ENCODE measurements around the gene CAB39L.

Gene CAB39L

DNA sequence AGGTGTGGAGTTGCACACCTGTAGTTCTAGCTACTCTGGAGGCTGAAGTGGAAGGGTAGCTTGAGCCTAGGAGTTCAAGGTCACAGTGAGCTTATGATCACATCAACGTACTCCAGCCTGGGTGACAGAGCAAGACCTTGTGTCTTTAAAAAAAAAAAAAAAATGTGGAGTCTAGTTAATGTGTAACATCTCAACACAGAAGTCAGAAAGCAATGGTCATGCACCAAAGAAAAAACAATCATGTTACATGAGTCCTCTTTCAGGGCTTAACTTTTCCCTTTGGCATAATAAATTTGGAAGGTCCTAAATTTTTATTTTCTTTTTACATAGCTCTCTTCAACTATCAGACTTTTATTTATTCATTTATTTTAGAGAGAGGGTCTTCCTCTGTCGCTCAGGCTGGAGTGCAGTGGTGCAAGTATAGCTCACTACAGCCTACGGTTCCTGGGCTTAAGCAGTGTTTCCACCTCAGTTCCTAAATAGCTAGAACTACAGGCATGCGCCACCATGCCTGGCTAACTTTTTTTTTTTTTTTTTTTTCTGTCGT, 22.5 kb upstream of the CAB39L start:
- Histone ChIP-seq H3K36me3 (ENCODE audit: low read depth) (peaks cover 34% of the 10 kb centered on the region), H3K4me3 (ENCODE audit: severe bottlenecking) (no peak overlapping the region), H3K27ac (ENCODE audit: poor library complexity, severe bottlenecking) (no peak overlapping the region), H3K27me3 (ENCODE audit: insufficient read depth, poor library complexity, severe bottlenecking) (no peaks in the 10 kb centered on the region), H3K9me3 (ENCODE audit: severe bottlenecking) (peaks cover 4% of the 10 kb centered on the region), H3K4me1 (ENCODE audit: insufficient read depth, poor library complexity, severe bottlenecking) (no peaks in the 10 kb centered on the region)
- ATAC-seq (ENCODE audit: low read depth): no peak
- TF ChIP-seq CTCF (IDR thresholded peaks at IDR 0.05; ENCODE audit: poor library complexity, severe bottlenecking): no peak
- DNase-seq (ENCODE audit: low spot score): no peak

DNA sequence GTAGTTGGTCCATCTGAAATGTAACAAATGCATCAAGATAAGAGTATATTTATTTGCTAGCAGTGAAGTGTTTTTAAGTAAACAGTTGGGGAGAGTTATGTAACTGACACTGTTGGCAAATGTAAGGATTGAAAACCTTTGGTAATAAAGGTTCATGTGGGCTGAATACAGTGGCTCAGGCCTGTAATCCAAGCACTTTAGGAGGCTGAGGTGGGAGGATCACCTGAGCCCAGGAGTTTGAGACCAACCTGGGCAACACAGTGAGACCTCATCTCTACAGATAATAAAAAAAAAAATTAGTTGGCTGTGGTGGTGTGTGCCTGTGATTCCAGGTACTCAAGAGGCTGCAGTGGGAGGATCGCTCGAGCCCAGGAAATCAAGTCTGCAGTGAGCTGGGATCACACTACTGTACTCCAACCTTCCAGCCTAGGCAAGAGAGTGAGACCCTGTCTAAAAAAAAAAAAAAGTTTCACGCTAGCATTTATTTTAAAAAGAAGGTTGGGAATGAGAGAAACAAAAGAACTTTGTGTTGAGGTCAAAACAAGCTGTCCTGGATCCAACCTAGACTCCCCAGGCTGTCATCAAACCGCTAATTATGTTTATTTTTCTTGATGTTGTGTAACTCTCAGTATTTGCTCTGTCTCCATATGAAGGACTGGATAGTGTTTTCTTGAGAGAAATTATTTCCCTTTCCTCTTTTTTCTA, 20.9 kb upstream of the CAB39L start:
- Histone ChIP-seq H3K4me1 (ENCODE audit: insufficient read depth, poor library complexity, severe bottlenecking) (no peaks in the 10 kb centered on the region), H3K9me3 (ENCODE audit: severe bottlenecking) (peaks cover 4% of the 10 kb centered on the region), H3K27ac (ENCODE audit: poor library complexity, severe bottlenecking) (no peak overlapping the region), H3K27me3 (ENCODE audit: insufficient read depth, poor library complexity, severe bottlenecking) (no peaks in the 10 kb centered on the region), H3K36me3 (ENCODE audit: low read depth) (peaks cover 41% of the 10 kb centered on the region), H3K4me3 (ENCODE audit: severe bottlenecking) (no peak overlapping the region)
- no peak for ATAC-seq (ENCODE audit: low read depth)
- TF ChIP-seq CTCF (IDR thresholded peaks at IDR 0.05; ENCODE audit: poor library complexity, severe bottlenecking): no peak
- DNase-seq (ENCODE audit: low spot score): no peak

DNA sequence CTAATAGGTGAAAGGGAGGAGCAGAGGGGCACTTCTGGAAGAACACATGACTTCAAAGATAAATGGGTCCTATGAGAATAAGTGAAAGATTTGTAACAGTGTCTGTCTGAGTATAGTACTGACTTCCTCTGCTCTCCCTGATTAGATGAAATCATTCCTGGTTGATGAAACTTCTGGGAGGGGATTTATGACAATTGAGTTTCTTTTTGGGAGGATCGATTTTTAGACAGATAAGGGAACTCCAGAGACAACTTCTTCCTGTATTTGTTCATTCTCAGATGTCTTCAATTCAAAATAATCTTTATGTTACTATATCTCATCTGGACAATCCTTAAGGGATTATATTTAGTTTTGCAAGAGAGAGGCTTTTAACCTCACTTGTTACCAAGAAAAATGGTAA, 20.2 kb upstream of the CAB39L start:
- Histone ChIP-seq H3K4me3 (ENCODE audit: severe bottlenecking) (no peak overlapping the region), H3K36me3 (ENCODE audit: low read depth) (peaks cover 41% of the 10 kb centered on the region), H3K27ac (ENCODE audit: poor library complexity, severe bottlenecking) (no peak overlapping the region), H3K9me3 (ENCODE audit: severe bottlenecking) (peaks cover 4% of the 10 kb centered on the region), H3K4me1 (ENCODE audit: insufficient read depth, poor library complexity, severe bottlenecking) (no peaks in the 10 kb centered on the region), H3K27me3 (ENCODE audit: insufficient read depth, poor library complexity, severe bottlenecking) (no peaks in the 10 kb centered on the region)
- ATAC-seq (ENCODE audit: low read depth): no peak
- DNase-seq (ENCODE audit: low spot score): no peak
- no peak for TF ChIP-seq CTCF (IDR thresholded peaks at IDR 0.05; ENCODE audit: poor library complexity, severe bottlenecking)

DNA sequence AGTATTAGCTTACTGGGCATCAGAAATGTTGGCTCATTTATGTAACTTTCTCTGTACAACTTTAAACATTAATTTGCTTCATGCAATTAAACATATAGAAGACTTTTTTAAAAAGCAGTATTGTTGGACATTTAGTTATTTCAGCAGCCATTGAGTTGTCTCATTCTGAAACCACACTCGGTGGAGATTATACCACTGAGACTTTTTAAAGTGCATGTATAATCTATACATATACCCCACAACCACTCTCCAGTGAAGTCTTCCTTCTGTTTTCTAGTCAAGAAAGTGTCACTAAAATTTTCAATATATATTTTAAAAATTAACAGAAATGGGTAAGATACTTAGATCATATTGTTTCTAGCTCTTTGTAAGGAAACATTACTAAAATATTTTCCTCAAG, 15.7 kb upstream of the CAB39L start:
- H3K9me3 ChIP-seq (ENCODE audit: severe bottlenecking): peaks cover 4% of the 10 kb centered on the region
- ATAC-seq (ENCODE audit: low read depth) (no peak), DNase-seq (ENCODE audit: low spot score) (no peak)
- peaks cover 7% of the 10 kb centered on the region for H3K4me1 ChIP-seq (ENCODE audit: insufficient read depth, poor library complexity, severe bottlenecking)
- no peak overlapping the region for H3K27ac ChIP-seq (ENCODE audit: poor library complexity, severe bottlenecking)
- no peak for TF ChIP-seq CTCF (IDR thresholded peaks at IDR 0.05; ENCODE audit: poor library complexity, severe bottlenecking)
- H3K4me3 ChIP-seq (ENCODE audit: severe bottlenecking): no peak overlapping the region
- H3K36me3 ChIP-seq (ENCODE audit: low read depth): peaks cover 30% of the 10 kb centered on the region
- H3K27me3 ChIP-seq (ENCODE audit: insufficient read depth, poor library complexity, severe bottlenecking): no peaks in the 10 kb centered on the region

- Histone ChIP-seq H3K9me3 (ENCODE audit: severe bottlenecking) (no peaks in the 10 kb centered on the region), H3K27ac (ENCODE audit: poor library complexity, severe bottlenecking) (no peak overlapping the region), H3K27me3 (ENCODE audit: insufficient read depth, poor library complexity, severe bottlenecking) (no peaks in the 10 kb centered on the region), H3K4me3 (ENCODE audit: severe bottlenecking) (no peak overlapping the region), H3K4me1 (ENCODE audit: insufficient read depth, poor library complexity, severe bottlenecking) (peaks cover 7% of the 10 kb centered on the region), H3K36me3 (ENCODE audit: low read depth) (peaks cover 12% of the 10 kb centered on the region)
- DNase-seq (ENCODE audit: low spot score) (no peak), ATAC-seq (ENCODE audit: low read depth) (no peak)
- TF ChIP-seq CTCF (IDR thresholded peaks at IDR 0.05; ENCODE audit: poor library complexity, severe bottlenecking): no peak
Observed at GRCh38 chr13:49457221-49457620, 13.4 kb upstream of the CAB39L start.

All from RWPE2 (cell line).